Heart right ventricle (tissue), 16 donors: ENCODE results near the gene NPDC1. TPM values are rescaled to one million over a fixed set of nuclear protein-coding genes. Genes with fewer than 3 reads are reported as not detected.

ENCODE experiments used
- ATAC-seq, 8 donors: fragments of 200-7000 bp; cut with Tn5 transposase; one replicate each; pipeline ENCODE4 v1.9.1; 2020; ENCODE audit warnings: mild to moderate bottlenecking in 8 of 8, moderate library complexity in 8 of 8, moderate number of reproducible peaks in 1 of 8
- DNase-seq, 2 donors: peaks; one replicate each; pipeline ENCODE4 v3.0.0-alpha.2; 2020
- H3K27ac ChIP-seq, 10 donors: fragments of 200-600 bp; sonication (generic) in 2 of 10; one replicate each; pipeline versions ENCODE4 v1.5.0 to v1.8.0; 2020 to 2022; ENCODE audit warnings: mild to moderate bottlenecking in 3 of 10
- H3K27me3 ChIP-seq, 7 donors: fragments of 200-600 bp; one replicate each; pipeline ENCODE4 v1.8.0; 2021 to 2022; ENCODE audit warnings: mild to moderate bottlenecking in 2 of 7
- H3K36me3 ChIP-seq, 9 donors: fragments of 200-600 bp; sonication (generic) in 1 of 9; one replicate each; pipeline versions ENCODE4 v1.5.0 to v1.8.0; 2020 to 2022; ENCODE audit warnings: mild to moderate bottlenecking in 2 of 9
- H3K4me1 ChIP-seq, 9 donors: fragments of 200-600 bp; sonication (generic) in 1 of 9; one replicate each; pipeline versions ENCODE4 v1.5.0 to v1.8.0; 2020 to 2022; ENCODE audit warnings: mild to moderate bottlenecking in 4 of 9
- H3K4me3 ChIP-seq, 10 donors: fragments of 200-600 bp; sonication (generic) in 2 of 10; one replicate each; pipeline versions ENCODE4 v1.5.0 to v1.8.0; 2020 to 2022; ENCODE audit warnings: mild to moderate bottlenecking in 7 of 10, moderate library complexity in 2 of 10
- H3K9me3 ChIP-seq, 11 donors: fragments of 200-600 bp in 10 of 11; sonication (generic) in 2 of 11; one replicate each; pipeline versions ENCODE4 v1.5.0 to v1.8.0; 2013 to 2022; ENCODE audit warnings: mild to moderate bottlenecking in 2 of 11, control low read depth in 1 of 11, moderate library complexity in 1 of 11
- CTCF ChIP-seq, 9 donors: fragments of 200-600 bp; sonication (generic) in 2 of 9; IDR thresholded peaks; one replicate each; pipeline versions ENCODE4 v1.5.0 to v1.8.0; 2021 to 2022; ENCODE audit warnings: antibody characterized with exemption in 9 of 9, mild to moderate bottlenecking in 5 of 9, moderate library complexity in 1 of 9
- WGBS, 2 donors: extraction: QIAGEN DNeasy Blood & Tissue Kit; methylation state at CpG; one replicate each; pipeline ENCODE4 v1.1.7; 2013; ENCODE audit warnings: inconsistent platforms in 1 of 2; 5-methylcytosine and 5-hydroxymethylcytosine counted together
- intact Hi-C, 10 donors: fragments of 100-400 bp; cut with DNase I; formaldehyde crosslinking; loops; one replicate each; pipeline versions ENCODE4 v1.11.1 to v1.14.2; 2022
- polyA plus RNA-seq, 2 donors: library from polyadenylated mRNA; stranded (reverse); fragments of 200-250 nt; gene quantifications; one replicate each; pipeline ENCODE4 v1.2.3, GENCODE V29; 2013
- total RNA-seq, 10 donors: library from RNA; stranded (reverse); fragmentation: NEBNext Ultra II Directional in 3 of 10; extraction: Animal tissue kit (Norgen Biotek cat#: 25700) in 3 of 10; gene quantifications; one replicate each; pipeline versions ENCODE4 v1.2.1 to v1.2.4, GENCODE V29; 2021 to 2023
- donor health status: Arrhythmogenic right ventricular cardiomyopathy.
- donor health status: ischemic (EF 13 %, LVEDD 7.1; RV severe dilation, severe dysfunction).
- donor health status: healthy with polysubstance abuse.
- donor health status: DM: no; HTN: yes; CAD: no.
- donor health status: DM: no; HTN: no; CAD: no.
- donor health status: ischemic (EF 25% LVEDD 6.9; RV normal size, moderate dysfunction).
- donor health status: ischemic (EF 25% LVEDD 5.7; RV mildly dilated, moderate dysfunction).
- donor health status: healthy.
- donor health status: DM: yes; HTN: yes; CAD: no.
- donor health status: Ischemic cardiomyopathy.
- donor health status: ischemic (EF 35%, LVEDD 5.7; RV mildly dilated, moderate dysfunction).
- donor health status: nonischemic (EF 11% LVEDD 7.7; RV severe dilation, severe dysfunction).
- donor health status: DM: yes; HTN: yes; CAD: no.
- donor health status: PGD.
- donor health status: ischemic (EF 29% LVEDD 5.4; RV normal size, mild dysfunction).
- donor health status: nonischemic (EF 23%, LVEDD 6.1; RV moderate dilation, normal function).

The NPDC1 gene
- total and polyA plus RNA-seq, 12 donors: 29.1 to 153 (median 54.5) TPM

- H3K9me3 ChIP-seq: no peaks in the 10 kb centered on the region
- peak overlapping the region in 5 of 10 donors; percentile 78 to 93 (median 85) for H3K27ac ChIP-seq
- peak in 1 of 2 donors; percentile 15 for DNase-seq
- H3K4me3 ChIP-seq: peak overlapping the region in 9 of 10 donors; percentile 35 to 55 (median 44)
- H3K36me3 ChIP-seq: no peaks in the 10 kb centered on the region
- TF ChIP-seq CTCF (IDR thresholded peaks at IDR 0.05): no peak
- H3K4me1 ChIP-seq: peaks cover 30 to 53% (median 44%) of the 10 kb centered on the region in 9 donors
- peaks cover 6 to 73% (median 51%) of the 10 kb centered on the region in 7 donors for H3K27me3 ChIP-seq
- no peak for ATAC-seq
- 13 to 16% methylated on average over 54 to 71 of the region's 71 CpGs for WGBS, 2 donors
- intact Hi-C loops: no loop called here
Observed at GRCh38 chr9:137052998-137053943, 7.3 kb upstream of the NPDC1 start.

- Histone ChIP-seq H3K27ac (no peak overlapping the region), H3K4me1 (peaks cover 30 to 53% (median 44%) of the 10 kb centered on the region in 9 donors), H3K4me3 (no peak overlapping the region), H3K36me3 (no peaks in the 10 kb centered on the region), H3K9me3 (no peaks in the 10 kb centered on the region), H3K27me3 (peaks cover 6 to 83% (median 59%) of the 10 kb centered on the region in 7 donors)
- 70 to 73% methylated on average over 7 to 8 of the region's 8 CpGs for WGBS, 2 donors
- no peak for TF ChIP-seq CTCF (IDR thresholded peaks at IDR 0.05)
- DNase-seq (no peak), ATAC-seq (no peak)
- intact Hi-C loops: no loop called here
Observed at GRCh38 chr9:137052293-137052692, 6.3 kb upstream of the NPDC1 start.

- Histone ChIP-seq H3K4me1 (peaks cover 32 to 52% (median 44%) of the 10 kb centered on the region in 9 donors), H3K27me3 (peaks cover 6 to 93% (median 65%) of the 10 kb centered on the region in 7 donors), H3K27ac (no peak overlapping the region), H3K9me3 (no peaks in the 10 kb centered on the region), H3K36me3 (no peaks in the 10 kb centered on the region), H3K4me3 (no peak overlapping the region)
- WGBS, 2 donors: 95 to 96% methylated on average over 17 of the region's 17 CpGs
- DNase-seq (no peak), ATAC-seq (no peak)
- intact Hi-C loops: no loop called here
- TF ChIP-seq CTCF (IDR thresholded peaks at IDR 0.05): no peak
Observed at GRCh38 chr9:137051145-137051724, 5.3 kb upstream of the NPDC1 start.

GRCh38 chr9:137050570-137050969 is 4.6 kb upstream of the NPDC1 start:
- TF ChIP-seq CTCF (IDR thresholded peaks at IDR 0.05): no peak
- intact Hi-C loops: no loop called here
- Histone ChIP-seq H3K9me3 (no peaks in the 10 kb centered on the region), H3K27ac (no peak overlapping the region), H3K36me3 (no peaks in the 10 kb centered on the region), H3K4me3 (no peak overlapping the region), H3K4me1 (peaks cover 27 to 48% (median 41%) of the 10 kb centered on the region in 9 donors), H3K27me3 (peaks cover 6 to 98% (median 65%) of the 10 kb centered on the region in 7 donors)
- WGBS, 2 donors: 88 to 93% methylated on average over 5 of the region's 5 CpGs
- no peak for ATAC-seq
- no peak for DNase-seq
